Measurements from ENCODE around the gene ACSS3. TPM values are rescaled to one million over a fixed set of nuclear protein-coding genes. Genes with fewer than 3 reads are reported as not detected.

Gene ACSS3
- total RNA-seq, 1 experiment from 2014 or later = 19.3 TPM

DNA sequence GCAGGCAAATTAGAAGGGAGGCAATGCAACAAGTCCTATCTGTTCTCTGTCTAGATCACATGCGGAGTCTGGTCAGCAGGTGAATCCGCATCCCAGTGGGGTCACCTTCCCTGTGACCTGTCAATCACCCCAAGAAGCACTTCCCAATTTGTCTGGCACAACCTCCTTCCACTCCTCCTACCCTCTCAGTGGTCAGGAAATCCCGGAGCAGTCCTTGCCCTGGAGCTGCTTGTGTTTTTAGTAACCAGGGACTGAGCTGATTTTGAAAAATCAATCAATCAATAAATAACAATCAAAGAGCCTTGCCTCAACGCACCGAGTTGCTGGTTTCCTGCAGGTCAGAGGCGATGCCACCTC is 572 bp upstream of the ACSS3 start:
- peak overlapping the region; percentile 92 for H3K4me2 ChIP-seq (ENCODE audit: insufficient read depth, insufficient read length, low read length)
- no peak overlapping the region for H2AK5ac ChIP-seq (ENCODE audit: insufficient read length, low read length)

More for the DNA sequence above, 572 bp upstream of the ACSS3 start:
- Histone ChIP-seq H2BK20ac (ENCODE audit: low read depth, low read length, poor library complexity, severe bottlenecking) (no peak overlapping the region), H3K56ac (ENCODE audit: insufficient read length, low read depth, low read length) (no peak overlapping the region), H3K18ac (ENCODE audit: insufficient read length, low read depth, low read length) (no peak overlapping the region), H2AFZ (ENCODE audit: low read length) (peak overlapping the region; percentile 96), H4K5ac (ENCODE audit: insufficient read length, low read depth, low read length) (no peak overlapping the region), H4K8ac (replicated peaks; ENCODE audit: insufficient read length, low read depth, low read length) (no peak overlapping the region), H3K79me1 (ENCODE audit: insufficient read depth, low read depth, low read length, poor library complexity, severe bottlenecking) (no peaks in the 10 kb centered on the region), H2BK12ac (ENCODE audit: insufficient read length, low read depth, low read length) (no peak overlapping the region), H2BK15ac (ENCODE audit: low read depth, low read length) (no peak overlapping the region), H4K91ac (ENCODE audit: insufficient read length, low read depth, low read length) (no peak overlapping the region), H3K79me2 (ENCODE audit: insufficient read depth, low read length) (peaks cover 3% of the 10 kb centered on the region; the same call in 1 of the 2 replicates), H3K23me2 (ENCODE audit: insufficient read length, low read depth, low read length, poor library complexity, severe bottlenecking) (peaks cover 19% of the 10 kb centered on the region), H2BK120ac (ENCODE audit: low read depth, low read length, poor library complexity, severe bottlenecking) (no peak overlapping the region), H3K23ac (ENCODE audit: insufficient read length, low read depth, low read length) (no peak overlapping the region), H2BK5ac (ENCODE audit: insufficient read length, low read length) (no peak overlapping the region), H3K14ac (ENCODE audit: insufficient read depth, low read length) (0 out of 2 replicates have a peak overlapping the region, but pooled peaks have one; percentile 56), H3K9me3 (ENCODE audit: control insufficient read depth, low read depth, low read length) (no peaks in the 10 kb centered on the region), H3K9ac (ENCODE audit: extremely low read depth, insufficient read length, low read length) (peak overlapping the region; percentile 52), H3K27me3 (ENCODE audit: insufficient read depth, low read length) (no peaks in the 10 kb centered on the region), H3K27ac (ENCODE audit: insufficient read length, low read depth, low read length) (no peak overlapping the region), H4K20me1 (ENCODE audit: control insufficient read depth, insufficient read depth, insufficient read length) (no peaks in the 10 kb centered on the region), H3K4ac (ENCODE audit: low read depth, low read length) (no peak overlapping the region), H3T11ph (ENCODE audit: low read length) (no peak overlapping the region), H3K4me1 (ENCODE audit: insufficient read depth, low read length) (peaks cover 3% of the 10 kb centered on the region; the same call in 1 of the 2 replicates)
- TF ChIP-seq, protein P1, sequence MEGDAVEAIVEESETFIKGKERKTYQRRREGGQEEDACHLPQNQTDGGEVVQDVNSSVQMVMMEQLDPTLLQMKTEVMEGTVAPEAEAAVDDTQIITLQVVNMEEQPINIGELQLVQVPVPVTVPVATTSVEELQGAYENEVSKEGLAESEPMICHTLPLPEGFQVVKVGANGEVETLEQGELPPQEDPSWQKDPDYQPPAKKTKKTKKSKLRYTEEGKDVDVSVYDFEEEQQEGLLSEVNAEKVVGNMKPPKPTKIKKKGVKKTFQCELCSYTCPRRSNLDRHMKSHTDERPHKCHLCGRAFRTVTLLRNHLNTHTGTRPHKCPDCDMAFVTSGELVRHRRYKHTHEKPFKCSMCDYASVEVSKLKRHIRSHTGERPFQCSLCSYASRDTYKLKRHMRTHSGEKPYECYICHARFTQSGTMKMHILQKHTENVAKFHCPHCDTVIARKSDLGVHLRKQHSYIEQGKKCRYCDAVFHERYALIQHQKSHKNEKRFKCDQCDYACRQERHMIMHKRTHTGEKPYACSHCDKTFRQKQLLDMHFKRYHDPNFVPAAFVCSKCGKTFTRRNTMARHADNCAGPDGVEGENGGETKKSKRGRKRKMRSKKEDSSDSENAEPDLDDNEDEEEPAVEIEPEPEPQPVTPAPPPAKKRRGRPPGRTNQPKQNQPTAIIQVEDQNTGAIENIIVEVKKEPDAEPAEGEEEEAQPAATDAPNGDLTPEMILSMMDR (conservative IDR thresholded peaks at IDR 0.05) = no peak
- Mint-ChIP-seq H3K4me1 (peaks cover 44 to 45% of the 10 kb centered on the region in 2 experiments), H3K27me3 (ENCODE audit: low read depth) (no peaks in the 10 kb centered on the region), H3K4me3 (peak overlapping the region; percentile 77 to 89), H3K27ac (peak overlapping the region; percentile 69 to 97 (median 88)), H3K36me3 (ENCODE audit: insufficient read depth in 1 of 3, low read depth in 3 of 3) (no peaks in the 10 kb centered on the region), H3K9me3 (no peaks in the 10 kb centered on the region)
- DNase-seq = peak; percentile 95
- no CpG with 5 or more reads among the region's 6 CpGs for WGBS (ENCODE audit: extremely low coverage, insufficient read length, low lambda C conversion rate)

Measured in H9 (cell line).